Measurements from ENCODE around the gene LRRC27.

GRCh38 chr10:132391676-132392020 is 59.7 kb downstream of the LRRC27 start:
- TF ChIP-seq POLR2A (IDR thresholded peaks at IDR 0.05) (no peak), CTCF (IDR thresholded peaks at IDR 0.05) (no peak)

All from adrenal gland (tissue), 5 donors.